AG04450 (cell line): Measurements from ENCODE around the gene PELI1. TPM values are rescaled to one million over a fixed set of nuclear protein-coding genes. Genes with fewer than 3 reads are reported as not detected.

Source experiments
- CTCF ChIA-PET: fragments of 300-600, 350-600 bp; formaldehyde crosslinking; extraction: SDS; loops from one replicate; lab custom pipeline; 2022; ENCODE audit warnings: antibody characterized with exemption, inconsistent platforms; lab: Charles Lee
- POLR2A ChIA-PET: fragments of 350-600 bp; formaldehyde crosslinking; extraction: SDS; loops from one replicate; lab custom pipeline; 2021; ENCODE audit warnings: antibody characterized with exemption, inconsistent platforms; lab: Yijun Ruan, JAX
- DNase-seq: peaks from one replicate; pipeline ENCODE4 v3.0.0-alpha.2; 2011; ENCODE audit warnings: low read depth, low spot score
- H3K27ac ChIP-seq: one replicate; pipeline ENCODE4 v1.5.1; 2012; ENCODE audit warnings: low read depth, low read length, control low read depth
- H3K27me3 ChIP-seq: one replicate; pipeline ENCODE4 v1.6.0; 2012; ENCODE audit warnings: low read length; ENCODE audit not compliant: control insufficient read depth, insufficient read depth
- H3K4me3 ChIP-seq: 2 replicates; pipeline ENCODE4 v1.5.1; 2011; ENCODE audit warnings: mild to moderate bottlenecking, low read depth, low read length, control low read depth
- H3K9me3 ChIP-seq: 2 replicates; pipeline ENCODE4 v1.5.1; 2012; ENCODE audit warnings: low read length; ENCODE audit not compliant: control insufficient read depth, insufficient read depth
- polyA plus RNA-seq: library from polyadenylated mRNA; depleted of rRNA; stranded (reverse); fragments of >200 nt; gene quantifications from 2 replicates; pipeline ENCODE4 v1.2.3, GENCODE V29; 2011
- TF ChIP-seq, protein P1 (sequence below): IDR thresholded peaks from 2 replicates; pipeline ENCODE4 v1.5.1; 2011; ENCODE audit warnings: low read depth, low read length, control low read depth, inconsistent platforms

The PELI1 gene
- polyA plus RNA-seq, 1 experiment, result 4.9 TPM

DNA sequence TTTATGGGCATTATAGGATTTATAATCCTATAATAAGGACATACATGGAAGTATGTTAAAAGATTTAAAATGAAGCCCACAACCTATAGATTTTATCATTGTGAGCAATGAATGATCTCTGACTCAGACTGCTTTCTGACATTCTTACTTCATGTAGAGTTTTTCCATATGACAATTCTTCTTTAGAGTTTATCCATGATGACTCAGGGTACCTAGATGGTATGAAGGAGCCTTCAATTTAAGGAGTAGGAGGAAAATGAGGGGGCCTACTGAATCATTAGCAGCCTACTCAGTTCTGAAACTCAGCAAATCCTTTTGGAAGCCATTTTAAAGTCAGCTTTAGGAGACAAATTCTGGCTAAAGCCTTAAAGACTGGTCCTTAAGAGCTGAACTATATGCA lies 10.4 kb downstream of the PELI1 start:
- ChIA-PET CTCF (interaction anchor here (1.4 to 2.1 kb wide), 2 partner anchors 84 to 197 kb away, joined by 5 to 7 read pairs; no protein-coding TSS in a partner anchor), POLR2A (no interaction called here)
- Histone ChIP-seq H3K27me3 (no peaks in the 10 kb centered on the region), H3K9me3 (no peaks in the 10 kb centered on the region), H3K27ac (no peak overlapping the region), H3K4me3 (no peak overlapping the region)
- TF ChIP-seq, protein P1, sequence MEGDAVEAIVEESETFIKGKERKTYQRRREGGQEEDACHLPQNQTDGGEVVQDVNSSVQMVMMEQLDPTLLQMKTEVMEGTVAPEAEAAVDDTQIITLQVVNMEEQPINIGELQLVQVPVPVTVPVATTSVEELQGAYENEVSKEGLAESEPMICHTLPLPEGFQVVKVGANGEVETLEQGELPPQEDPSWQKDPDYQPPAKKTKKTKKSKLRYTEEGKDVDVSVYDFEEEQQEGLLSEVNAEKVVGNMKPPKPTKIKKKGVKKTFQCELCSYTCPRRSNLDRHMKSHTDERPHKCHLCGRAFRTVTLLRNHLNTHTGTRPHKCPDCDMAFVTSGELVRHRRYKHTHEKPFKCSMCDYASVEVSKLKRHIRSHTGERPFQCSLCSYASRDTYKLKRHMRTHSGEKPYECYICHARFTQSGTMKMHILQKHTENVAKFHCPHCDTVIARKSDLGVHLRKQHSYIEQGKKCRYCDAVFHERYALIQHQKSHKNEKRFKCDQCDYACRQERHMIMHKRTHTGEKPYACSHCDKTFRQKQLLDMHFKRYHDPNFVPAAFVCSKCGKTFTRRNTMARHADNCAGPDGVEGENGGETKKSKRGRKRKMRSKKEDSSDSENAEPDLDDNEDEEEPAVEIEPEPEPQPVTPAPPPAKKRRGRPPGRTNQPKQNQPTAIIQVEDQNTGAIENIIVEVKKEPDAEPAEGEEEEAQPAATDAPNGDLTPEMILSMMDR, result no peak
- peak; percentile 20 for DNase-seq

DNA sequence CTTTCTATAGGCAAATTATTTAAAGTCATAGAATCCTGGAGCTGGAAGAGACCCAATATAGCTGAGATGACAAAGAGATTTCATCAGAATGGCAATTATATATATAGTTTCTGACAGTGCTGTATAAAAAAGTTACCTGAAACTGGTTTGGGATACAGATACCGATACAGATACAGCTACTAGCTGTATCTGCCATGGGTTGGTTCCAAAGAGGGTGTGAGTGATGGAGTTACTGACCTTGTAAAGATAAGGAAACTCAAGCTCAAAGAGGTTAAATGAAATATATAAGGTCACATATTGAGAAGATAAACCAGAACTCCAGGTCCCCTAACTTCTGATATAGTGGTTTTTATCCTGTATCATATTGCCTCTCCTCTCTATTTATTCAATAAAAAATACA lies 10.9 kb downstream of the PELI1 start:
- Histone ChIP-seq H3K4me3 (no peak overlapping the region), H3K9me3 (no peaks in the 10 kb centered on the region), H3K27me3 (no peaks in the 10 kb centered on the region), H3K27ac (no peak overlapping the region)
- POLR2A ChIA-PET, result no interaction called here
- TF ChIP-seq, protein P1, result no peak
- DNase-seq, result no peak
- CTCF ChIA-PET, result interaction anchor here (1.4 to 2.1 kb wide), 2 partner anchors 84 to 198 kb away, joined by 5 to 7 read pairs; no protein-coding TSS in a partner anchor

DNA sequence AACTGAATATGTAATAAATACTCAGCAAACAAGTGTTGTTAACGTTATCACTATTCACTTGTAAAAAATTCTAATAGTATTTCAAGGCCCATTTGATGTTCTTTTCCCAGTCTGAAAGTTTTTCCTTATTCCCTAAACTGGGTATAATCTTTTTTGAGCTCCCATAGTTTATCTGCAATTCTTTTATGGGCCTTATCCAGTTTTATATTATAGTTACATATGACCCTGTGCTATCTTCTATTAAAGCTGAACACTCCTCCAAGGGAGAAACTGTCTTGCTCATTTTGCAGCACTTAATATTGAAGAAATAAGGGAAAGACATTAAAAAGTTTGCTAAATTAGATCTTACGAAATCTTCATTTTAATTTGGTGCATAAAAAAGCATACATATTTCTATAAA lies 13.9 kb downstream of the PELI1 start:
- H3K4me3 ChIP-seq, result no peak overlapping the region
- CTCF ChIA-PET, result interaction anchor here (1.5 kb wide), 1 partner anchor 200 kb away, joined by 3 read pairs; no protein-coding TSS in a partner anchor
- TF ChIP-seq, protein P1, result no peak
- H3K27ac ChIP-seq, result no peak overlapping the region
- H3K27me3 ChIP-seq, result no peaks in the 10 kb centered on the region
- DNase-seq, result no peak
- POLR2A ChIA-PET, result no interaction called here
- H3K9me3 ChIP-seq, result no peaks in the 10 kb centered on the region

DNA sequence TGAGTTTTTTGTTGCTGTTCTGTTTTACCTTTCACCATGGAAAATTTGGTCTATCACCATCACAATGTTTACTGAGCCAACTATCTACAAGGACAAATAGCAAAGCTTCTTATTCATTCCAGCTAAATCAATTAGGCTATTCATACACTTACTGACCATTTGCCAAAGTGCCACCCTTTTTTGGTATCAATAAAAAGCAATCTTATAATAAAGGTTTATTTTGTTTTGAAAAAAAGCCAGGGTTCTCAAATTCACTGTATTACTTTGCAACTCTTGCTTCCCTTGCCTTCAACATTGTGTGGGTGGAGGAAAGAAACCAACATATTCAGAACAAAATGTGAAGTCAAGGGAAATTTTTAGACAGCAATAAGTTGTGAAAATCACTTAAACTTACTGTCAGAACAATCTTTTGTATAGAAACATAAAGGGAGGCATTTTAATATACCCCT lies 15.3 kb downstream of the PELI1 start:
- no peak overlapping the region for H3K4me3 ChIP-seq
- TF ChIP-seq, protein P1, result no peak
- DNase-seq, result no peak
- ChIA-PET CTCF (no interaction called here), POLR2A (no interaction called here)
- H3K27ac ChIP-seq, result no peak overlapping the region
- H3K9me3 ChIP-seq, result no peaks in the 10 kb centered on the region
- H3K27me3 ChIP-seq, result no peaks in the 10 kb centered on the region

DNA sequence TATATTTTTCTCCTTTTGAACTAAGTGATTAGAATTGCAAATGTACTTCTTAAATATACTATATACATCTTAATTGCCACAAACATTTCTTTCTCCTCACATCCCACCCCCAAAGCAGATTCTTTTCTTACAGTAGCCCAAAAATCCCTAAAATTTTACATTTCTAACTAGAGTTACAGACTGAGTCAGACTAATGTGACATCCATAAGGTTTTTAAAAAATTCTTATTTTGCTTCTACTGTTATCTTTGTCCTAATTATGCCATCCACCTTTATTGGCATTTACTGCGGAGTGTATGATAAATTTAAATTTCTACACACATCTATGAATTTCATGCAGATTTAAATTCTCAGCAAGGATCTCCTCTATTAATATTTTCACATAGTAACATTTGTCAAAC lies 15.8 kb downstream of the PELI1 start:
- ChIA-PET CTCF (no interaction called here), POLR2A (no interaction called here)
- Histone ChIP-seq H3K27ac (no peak overlapping the region), H3K9me3 (no peaks in the 10 kb centered on the region), H3K4me3 (no peak overlapping the region), H3K27me3 (no peaks in the 10 kb centered on the region)
- no peak for DNase-seq
- TF ChIP-seq, protein P1, result no peak
